ENCODE measurements around the gene SOX1. TPM values are rescaled to one million over a fixed set of nuclear protein-coding genes. Genes with fewer than 3 reads are reported as not detected.
A peak's percentile ranks its signal among the peaks of the same experiment; 100 is the strongest.

SOX1 gene
- total RNA-seq, 4 donors from 2014 or later: 0.19 to 0.68 TPM; not detected in 2

DNA sequence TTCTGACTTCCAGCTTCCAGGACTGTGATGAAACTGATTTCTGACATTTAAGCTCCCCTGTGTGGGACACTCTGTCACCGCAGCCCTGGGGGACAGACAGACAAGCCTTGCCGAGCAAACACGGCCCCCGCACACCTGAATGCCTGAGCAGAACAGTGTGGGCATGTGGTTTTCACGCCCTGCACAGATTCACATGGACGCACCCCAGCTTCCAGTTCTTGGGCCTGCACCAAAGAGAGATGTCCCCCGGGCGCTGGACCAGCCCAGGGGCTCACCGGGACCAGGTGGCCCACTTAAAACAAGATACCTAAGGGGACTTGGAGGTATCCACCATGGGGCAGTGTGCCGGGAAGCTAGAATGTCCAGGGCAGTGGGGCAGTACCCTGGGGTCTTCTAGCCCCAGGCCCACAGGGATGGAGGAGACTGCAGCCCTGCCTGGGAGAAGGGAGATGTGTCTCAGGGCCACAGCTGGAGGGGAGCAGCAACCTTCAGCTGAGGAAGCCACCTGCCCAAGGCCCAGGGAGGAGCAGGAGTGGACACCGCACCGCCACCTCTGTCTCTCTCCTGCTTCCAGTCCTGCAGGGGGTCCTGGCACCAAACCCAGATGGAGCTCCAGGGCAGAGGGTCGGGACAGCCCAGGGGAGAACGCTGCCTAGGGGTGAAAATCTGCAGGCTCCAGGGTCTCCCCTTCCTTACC lies 50.5 kb downstream of the SOX1 start:
- Histone ChIP-seq H3K4me1 (no peaks in the 10 kb centered on the region), H3K4me3 (no peak overlapping the region), H3K36me3 (no peaks in the 10 kb centered on the region), H3K27me3 (peaks cover 60% of the 10 kb centered on the region), H3K27ac (no peak overlapping the region), H3K9me3 (no peaks in the 10 kb centered on the region)
- TF ChIP-seq EP300 (IDR thresholded peaks at IDR 0.05): no peak
- TF ChIP-seq POLR2AphosphoS5 (IDR thresholded peaks at IDR 0.05): no peak
- no peak for TF ChIP-seq POLR2A (IDR thresholded peaks at IDR 0.05)
- TF ChIP-seq, protein P1, sequence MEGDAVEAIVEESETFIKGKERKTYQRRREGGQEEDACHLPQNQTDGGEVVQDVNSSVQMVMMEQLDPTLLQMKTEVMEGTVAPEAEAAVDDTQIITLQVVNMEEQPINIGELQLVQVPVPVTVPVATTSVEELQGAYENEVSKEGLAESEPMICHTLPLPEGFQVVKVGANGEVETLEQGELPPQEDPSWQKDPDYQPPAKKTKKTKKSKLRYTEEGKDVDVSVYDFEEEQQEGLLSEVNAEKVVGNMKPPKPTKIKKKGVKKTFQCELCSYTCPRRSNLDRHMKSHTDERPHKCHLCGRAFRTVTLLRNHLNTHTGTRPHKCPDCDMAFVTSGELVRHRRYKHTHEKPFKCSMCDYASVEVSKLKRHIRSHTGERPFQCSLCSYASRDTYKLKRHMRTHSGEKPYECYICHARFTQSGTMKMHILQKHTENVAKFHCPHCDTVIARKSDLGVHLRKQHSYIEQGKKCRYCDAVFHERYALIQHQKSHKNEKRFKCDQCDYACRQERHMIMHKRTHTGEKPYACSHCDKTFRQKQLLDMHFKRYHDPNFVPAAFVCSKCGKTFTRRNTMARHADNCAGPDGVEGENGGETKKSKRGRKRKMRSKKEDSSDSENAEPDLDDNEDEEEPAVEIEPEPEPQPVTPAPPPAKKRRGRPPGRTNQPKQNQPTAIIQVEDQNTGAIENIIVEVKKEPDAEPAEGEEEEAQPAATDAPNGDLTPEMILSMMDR (IDR thresholded peaks at IDR 0.05): no peak
- peak in 1 of 2 donors; percentile 63 for DNase-seq (ENCODE audit: low spot score in 2 of 2)
- 69% methylated on average over 9 of the region's 14 CpGs for WGBS

DNA sequence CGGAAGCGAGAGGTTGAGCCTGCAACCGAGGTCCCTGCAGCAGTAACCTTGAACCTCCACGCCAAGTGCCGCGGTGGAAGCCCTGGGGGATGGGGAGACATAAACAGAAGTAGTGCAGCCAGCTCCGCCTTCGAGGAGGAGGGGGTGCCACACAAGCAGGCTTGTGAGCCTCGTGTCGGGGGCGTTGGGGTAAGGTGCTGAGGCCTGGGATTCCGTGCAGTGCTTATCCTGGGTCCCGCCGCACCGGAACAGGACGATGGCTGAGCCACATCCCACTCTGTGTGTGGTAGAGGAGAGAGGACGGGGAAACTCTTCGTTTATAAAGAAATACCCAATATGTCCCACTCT lies 51.0 kb downstream of the SOX1 start:
- H3K4me3 ChIP-seq: no peak overlapping the region
- H3K9me3 ChIP-seq: no peaks in the 10 kb centered on the region
- no peak for TF ChIP-seq POLR2A (IDR thresholded peaks at IDR 0.05)
- TF ChIP-seq, protein P1 (IDR thresholded peaks at IDR 0.05): no peak
- TF ChIP-seq POLR2AphosphoS5 (IDR thresholded peaks at IDR 0.05): no peak
- TF ChIP-seq EP300 (IDR thresholded peaks at IDR 0.05): no peak
- no peaks in the 10 kb centered on the region for H3K4me1 ChIP-seq
- H3K27me3 ChIP-seq: peaks cover 55% of the 10 kb centered on the region
- H3K27ac ChIP-seq: no peak overlapping the region
- DNase-seq (ENCODE audit: low spot score in 2 of 2): no peak
- WGBS: 82% methylated on average over 16 of the region's 18 CpGs
- no peaks in the 10 kb centered on the region for H3K36me3 ChIP-seq

- H3K4me1 ChIP-seq: no peaks in the 10 kb centered on the region
- peak in 1 of 2 donors; percentile 61 for DNase-seq (ENCODE audit: low spot score in 2 of 2)
- H3K27me3 ChIP-seq: peaks cover 52% of the 10 kb centered on the region
- TF ChIP-seq, protein P1 (IDR thresholded peaks at IDR 0.05): no peak
- no peak for TF ChIP-seq EP300 (IDR thresholded peaks at IDR 0.05)
- no peak for TF ChIP-seq POLR2AphosphoS5 (IDR thresholded peaks at IDR 0.05)
- TF ChIP-seq POLR2A (IDR thresholded peaks at IDR 0.05): no peak
- no peak overlapping the region for H3K27ac ChIP-seq
- H3K4me3 ChIP-seq: no peak overlapping the region
- H3K36me3 ChIP-seq: no peaks in the 10 kb centered on the region
- WGBS: 72% methylated on average over 9 of the region's 23 CpGs
- no peaks in the 10 kb centered on the region for H3K9me3 ChIP-seq
Measured at GRCh38 chr13:112118451-112119064, 51.6 kb downstream of the SOX1 start.

DNA sequence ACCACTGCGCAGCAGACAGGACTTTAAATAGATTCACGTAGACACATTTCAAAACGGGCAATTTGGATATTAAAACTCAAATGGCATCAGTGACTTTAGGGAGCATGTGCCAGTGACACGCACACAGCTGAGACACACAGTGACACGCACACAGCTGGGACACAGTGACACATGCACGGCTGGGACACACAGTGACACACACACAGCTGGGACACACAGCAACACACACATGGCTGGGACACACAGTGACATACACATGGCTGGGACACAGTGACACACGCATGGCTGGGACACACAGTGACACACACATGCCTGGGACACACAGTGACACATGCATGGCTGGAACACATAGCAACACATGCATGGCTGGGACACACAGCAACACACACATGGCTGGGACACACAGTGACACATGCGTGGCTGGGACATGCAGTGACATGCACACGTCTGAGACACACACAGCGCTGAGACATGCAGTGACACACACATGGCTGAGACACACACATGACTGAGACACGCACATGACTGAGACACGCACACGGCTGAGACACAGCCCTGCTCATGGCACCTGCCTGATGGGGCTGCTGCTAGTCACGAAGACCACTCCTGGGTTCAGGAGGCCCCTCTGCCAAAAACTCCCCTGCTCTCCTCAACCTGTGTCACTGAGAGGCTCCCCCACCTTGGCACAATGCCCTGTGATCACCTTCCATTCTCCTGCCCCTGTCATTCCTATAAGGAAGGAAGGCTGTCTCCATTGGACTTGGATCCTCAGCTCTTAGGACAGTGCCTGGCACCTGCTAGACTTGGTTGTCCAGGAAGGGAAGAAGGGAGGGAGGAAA lies 52.5 kb downstream of the SOX1 start:
- H3K9me3 ChIP-seq: no peaks in the 10 kb centered on the region
- 76% methylated on average over 9 of the region's 14 CpGs for WGBS
- peak in 1 of 2 donors; percentile 59 for DNase-seq (ENCODE audit: low spot score in 2 of 2)
- H3K27me3 ChIP-seq: peaks cover 46% of the 10 kb centered on the region
- H3K4me3 ChIP-seq: no peak overlapping the region
- TF ChIP-seq POLR2AphosphoS5 (IDR thresholded peaks at IDR 0.05) (no peak), POLR2A (IDR thresholded peaks at IDR 0.05) (no peak), EP300 (IDR thresholded peaks at IDR 0.05) (no peak)
- TF ChIP-seq, protein P1 (IDR thresholded peaks at IDR 0.05): no peak
- H3K27ac ChIP-seq: no peak overlapping the region
- no peaks in the 10 kb centered on the region for H3K36me3 ChIP-seq
- no peaks in the 10 kb centered on the region for H3K4me1 ChIP-seq

DNA sequence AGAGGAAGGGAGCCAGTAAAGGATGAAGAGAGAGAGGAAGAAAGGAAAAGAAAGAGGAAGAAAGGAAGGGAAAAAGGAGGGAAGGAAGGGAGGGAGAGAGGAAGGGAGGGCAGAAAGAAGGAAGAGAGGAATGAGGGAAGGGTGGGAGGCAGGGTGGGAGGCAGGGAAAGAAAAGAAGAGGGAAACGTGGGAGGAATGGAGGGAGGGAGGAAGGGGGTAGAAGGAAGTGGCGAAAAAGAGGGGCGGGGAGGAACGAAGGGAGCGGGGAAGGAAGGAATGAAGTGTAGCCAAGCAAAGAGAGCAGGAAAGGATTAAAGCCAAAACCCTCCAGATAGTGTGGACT lies 53.1 kb downstream of the SOX1 start:
- H3K27ac ChIP-seq: no peak overlapping the region
- H3K9me3 ChIP-seq: no peaks in the 10 kb centered on the region
- no peaks in the 10 kb centered on the region for H3K36me3 ChIP-seq
- H3K4me3 ChIP-seq: no peak overlapping the region
- WGBS: 56% methylated on average over 5 of the region's 5 CpGs
- peaks cover 40% of the 10 kb centered on the region for H3K27me3 ChIP-seq
- TF ChIP-seq POLR2A (IDR thresholded peaks at IDR 0.05): no peak
- TF ChIP-seq, protein P1 (IDR thresholded peaks at IDR 0.05): no peak
- TF ChIP-seq POLR2AphosphoS5 (IDR thresholded peaks at IDR 0.05): no peak
- H3K4me1 ChIP-seq: no peaks in the 10 kb centered on the region
- DNase-seq (ENCODE audit: low spot score in 2 of 2): peak in 1 of 2 donors; percentile 4
